GM12891 (cell line): Measurements from ENCODE around the gene USP20.

Source experiments
- POLR2A ChIP-seq: IDR thresholded peaks from 2 replicates; pipeline ENCODE4 v1.6.1; 2011; ENCODE audit warnings: low read depth, low read length, control low read depth
- POLR2AphosphoS5 ChIP-seq: IDR thresholded peaks from 2 replicates; pipeline ENCODE4 v1.6.1; 2011; ENCODE audit warnings: low read depth, low read length, control low read depth
- SPI1 ChIP-seq: IDR thresholded peaks from 2 replicates; pipeline ENCODE4 v1.6.1; 2011; ENCODE audit warnings: low read depth, low read length, control low read depth
- TAF1 ChIP-seq: IDR thresholded peaks from 2 replicates; pipeline ENCODE4 v1.6.1; 2011; ENCODE audit warnings: low read depth, low read length, control low read depth

GRCh38 chr9:129851821-129852220 is 16.6 kb downstream of the USP20 start:
- TF ChIP-seq TAF1 (no peak), SPI1 (no peak), POLR2AphosphoS5 (no peak), POLR2A (no peak)
